Mesothelial cell of epicardium (in vitro differentiated cells): Measurements from ENCODE around the gene SYNDIG1. TPM values are rescaled to one million over a fixed set of nuclear protein-coding genes. Genes with fewer than 3 reads are reported as not detected.

ENCODE experiments used
- DNase-seq, 2 experiments: peaks; one replicate each; pipeline ENCODE4 v3.0.0; 2021; ENCODE audit warnings: low spot score in 2 of 2; ENCODE audit not compliant: unreplicated experiment in 2 of 2
- H3K27ac Mint-ChIP-seq: 2 replicates; pipeline ENCODE4 v1.8.0; 2021; ENCODE audit warnings: mixed read lengths
- H3K27me3 Mint-ChIP-seq: 2 replicates; pipeline ENCODE4 v1.8.0; 2021; ENCODE audit warnings: low read depth, mixed read lengths
- H3K36me3 Mint-ChIP-seq: 2 replicates; pipeline ENCODE4 v1.8.0; 2021; ENCODE audit warnings: mixed read lengths
- H3K4me1 Mint-ChIP-seq: 2 replicates; pipeline ENCODE4 v1.8.0; 2021; ENCODE audit warnings: mixed read lengths
- H3K4me3 Mint-ChIP-seq: 2 replicates; pipeline ENCODE4 v1.8.0; 2021; ENCODE audit warnings: mild to moderate bottlenecking, moderate library complexity, mixed read lengths
- H3K9me3 Mint-ChIP-seq: 2 replicates; pipeline ENCODE4 v1.8.0; 2021; ENCODE audit warnings: mixed read lengths
- total RNA-seq: library from RNA; stranded (reverse); gene quantifications from 3 replicates; pipeline ENCODE4 v1.2.1, GENCODE V29; 2021
- TF ChIP-seq, protein P1 (sequence below): fragments of 200-600 bp; sonication (generic); IDR thresholded peaks from one replicate; pipeline ENCODE4 v1.5.0; 2021; ENCODE audit warnings: antibody characterized with exemption; ENCODE audit not compliant: unreplicated experiment

The SYNDIG1 gene
- total RNA-seq, 1 donor from 2014 or later, result 0.80 TPM

DNA sequence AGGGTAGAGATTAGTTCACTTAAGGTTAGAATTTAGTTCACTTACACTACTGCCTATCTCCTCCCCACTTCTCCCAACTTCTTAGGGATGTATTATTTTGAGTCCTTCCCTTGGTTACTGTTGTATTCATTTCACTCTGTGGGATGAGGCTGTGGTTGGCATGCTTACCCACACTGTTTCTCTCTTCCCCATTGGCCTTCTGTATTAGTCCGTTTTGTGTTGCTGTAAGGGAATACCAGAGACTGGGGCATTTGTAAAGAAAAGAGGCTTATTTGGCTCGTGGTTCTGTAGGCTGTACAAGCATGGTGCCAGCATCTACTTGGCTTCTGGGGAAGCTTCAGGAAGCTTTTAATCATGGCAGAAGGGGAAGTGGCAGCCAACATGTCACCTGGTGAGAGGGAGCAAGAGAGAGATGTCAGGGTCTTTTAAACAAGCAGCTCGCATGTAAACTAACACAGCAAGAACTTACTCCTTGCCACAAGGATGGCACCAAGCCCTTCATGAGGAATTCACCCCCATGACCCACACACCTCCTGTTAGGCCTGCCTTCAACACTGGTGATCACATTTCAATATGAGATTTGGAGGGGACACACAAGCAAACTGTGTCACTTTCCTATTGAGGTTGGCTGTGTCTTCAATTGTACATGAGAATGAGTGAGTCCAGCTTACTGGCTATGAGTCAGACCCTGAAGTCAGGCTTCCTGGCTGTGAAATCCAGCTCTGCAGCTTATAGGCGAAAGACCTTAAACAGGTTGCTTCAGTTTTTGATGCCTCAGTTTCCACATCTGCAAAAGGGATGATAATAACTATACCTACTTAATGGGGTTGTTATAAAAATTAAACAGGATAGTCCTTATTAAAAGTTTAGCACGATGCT lies 53.3 kb downstream of the SYNDIG1 start:
- no peak for DNase-seq
- Mint-ChIP-seq H3K27ac (no peak overlapping the region), H3K4me3 (no peak overlapping the region), H3K27me3 (peaks cover 2% of the 10 kb centered on the region), H3K36me3 (no peaks in the 10 kb centered on the region), H3K4me1 (peaks cover 4% of the 10 kb centered on the region), H3K9me3 (no peaks in the 10 kb centered on the region)
- TF ChIP-seq, protein P1, sequence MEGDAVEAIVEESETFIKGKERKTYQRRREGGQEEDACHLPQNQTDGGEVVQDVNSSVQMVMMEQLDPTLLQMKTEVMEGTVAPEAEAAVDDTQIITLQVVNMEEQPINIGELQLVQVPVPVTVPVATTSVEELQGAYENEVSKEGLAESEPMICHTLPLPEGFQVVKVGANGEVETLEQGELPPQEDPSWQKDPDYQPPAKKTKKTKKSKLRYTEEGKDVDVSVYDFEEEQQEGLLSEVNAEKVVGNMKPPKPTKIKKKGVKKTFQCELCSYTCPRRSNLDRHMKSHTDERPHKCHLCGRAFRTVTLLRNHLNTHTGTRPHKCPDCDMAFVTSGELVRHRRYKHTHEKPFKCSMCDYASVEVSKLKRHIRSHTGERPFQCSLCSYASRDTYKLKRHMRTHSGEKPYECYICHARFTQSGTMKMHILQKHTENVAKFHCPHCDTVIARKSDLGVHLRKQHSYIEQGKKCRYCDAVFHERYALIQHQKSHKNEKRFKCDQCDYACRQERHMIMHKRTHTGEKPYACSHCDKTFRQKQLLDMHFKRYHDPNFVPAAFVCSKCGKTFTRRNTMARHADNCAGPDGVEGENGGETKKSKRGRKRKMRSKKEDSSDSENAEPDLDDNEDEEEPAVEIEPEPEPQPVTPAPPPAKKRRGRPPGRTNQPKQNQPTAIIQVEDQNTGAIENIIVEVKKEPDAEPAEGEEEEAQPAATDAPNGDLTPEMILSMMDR, result no peak

DNA sequence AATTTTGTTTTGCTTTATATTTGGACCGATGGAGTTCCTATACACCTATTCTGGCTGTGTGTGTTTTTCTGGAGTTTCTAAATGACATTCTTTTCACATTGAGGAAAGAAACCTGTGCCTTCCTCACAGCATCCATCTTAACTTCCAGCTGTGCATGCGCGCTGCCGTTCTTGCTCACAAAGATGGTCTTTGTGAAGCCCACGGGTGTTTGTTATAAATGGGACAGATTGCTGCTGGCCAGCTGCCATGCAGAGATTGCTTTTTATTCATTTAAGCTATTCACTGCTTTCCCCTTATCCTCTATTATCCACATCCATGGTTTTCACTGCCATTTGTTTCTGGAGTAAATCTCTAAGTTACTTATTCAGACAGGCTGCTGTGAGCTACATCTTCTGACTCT lies 54.2 kb downstream of the SYNDIG1 start:
- DNase-seq, result no peak
- Mint-ChIP-seq H3K27ac (no peak overlapping the region), H3K4me3 (no peak overlapping the region), H3K4me1 (peaks cover 4% of the 10 kb centered on the region), H3K9me3 (no peaks in the 10 kb centered on the region), H3K36me3 (no peaks in the 10 kb centered on the region), H3K27me3 (peaks cover 2% of the 10 kb centered on the region)
- TF ChIP-seq, protein P1, result no peak

DNA sequence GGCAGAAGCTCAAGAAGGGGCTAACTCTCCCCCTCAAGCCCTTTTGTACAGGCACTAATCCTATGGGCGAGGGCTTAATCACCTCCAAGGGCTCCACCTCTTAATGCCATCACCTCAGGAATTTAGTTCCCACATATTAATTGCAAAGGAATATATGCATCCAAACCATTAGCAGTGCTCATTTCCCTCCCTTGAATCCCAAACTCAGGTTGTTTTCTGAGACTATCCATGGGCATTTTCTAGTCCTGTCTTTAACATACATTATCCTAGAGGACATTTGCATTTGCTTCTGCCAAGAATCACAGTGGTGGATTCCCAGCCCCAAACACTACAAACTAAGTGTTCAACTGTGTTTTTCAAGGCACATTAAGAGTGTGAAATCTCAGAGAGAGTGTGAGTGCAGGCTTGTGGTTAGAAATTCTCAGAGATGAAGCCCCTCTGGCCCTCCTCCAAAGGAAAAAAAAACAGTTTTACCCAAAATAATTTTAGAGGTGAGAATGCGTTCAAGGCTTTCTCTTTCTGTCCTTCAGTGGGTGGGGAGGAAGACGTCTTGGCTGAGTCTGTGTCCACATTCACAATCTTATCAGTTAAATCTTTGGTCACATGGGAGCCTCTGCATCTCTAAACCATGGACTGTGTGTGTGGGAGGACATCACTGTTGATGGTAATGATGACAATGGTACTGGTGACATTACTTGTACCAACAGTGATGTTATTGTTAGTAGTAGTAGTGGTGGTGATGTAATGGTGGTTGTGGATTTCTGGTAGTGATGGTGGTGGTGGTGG lies 59.3 kb downstream of the SYNDIG1 start:
- Mint-ChIP-seq H3K4me1 (peaks cover 4% of the 10 kb centered on the region), H3K4me3 (no peak overlapping the region), H3K36me3 (no peaks in the 10 kb centered on the region), H3K27ac (no peak overlapping the region), H3K27me3 (no peaks in the 10 kb centered on the region), H3K9me3 (peaks cover 7% of the 10 kb centered on the region)
- no peak for DNase-seq
- TF ChIP-seq, protein P1, result no peak

DNA sequence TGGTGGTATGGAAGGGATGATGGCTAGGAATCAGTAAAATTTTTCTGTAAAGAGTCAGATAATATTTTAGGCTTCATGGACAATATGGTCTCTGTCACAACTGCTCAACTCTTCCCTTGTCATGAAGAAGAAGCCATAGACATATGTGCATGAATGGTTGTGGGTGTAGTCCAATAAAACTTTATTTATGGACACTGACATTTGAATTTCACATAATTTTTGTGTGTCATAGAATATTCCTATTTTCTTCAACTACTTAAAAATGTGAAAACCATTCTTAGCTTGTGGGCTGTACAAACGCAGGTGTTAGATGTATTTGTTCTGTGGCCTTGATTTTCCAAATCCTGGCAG lies 59.9 kb downstream of the SYNDIG1 start:
- DNase-seq, result no peak
- H3K36me3 Mint-ChIP-seq, result no peaks in the 10 kb centered on the region
- TF ChIP-seq, protein P1, result no peak
- peaks cover 4% of the 10 kb centered on the region for H3K4me1 Mint-ChIP-seq
- H3K27ac Mint-ChIP-seq, result no peak overlapping the region
- no peak overlapping the region for H3K4me3 Mint-ChIP-seq
- H3K27me3 Mint-ChIP-seq, result no peaks in the 10 kb centered on the region
- H3K9me3 Mint-ChIP-seq, result peaks cover 7% of the 10 kb centered on the region

DNA sequence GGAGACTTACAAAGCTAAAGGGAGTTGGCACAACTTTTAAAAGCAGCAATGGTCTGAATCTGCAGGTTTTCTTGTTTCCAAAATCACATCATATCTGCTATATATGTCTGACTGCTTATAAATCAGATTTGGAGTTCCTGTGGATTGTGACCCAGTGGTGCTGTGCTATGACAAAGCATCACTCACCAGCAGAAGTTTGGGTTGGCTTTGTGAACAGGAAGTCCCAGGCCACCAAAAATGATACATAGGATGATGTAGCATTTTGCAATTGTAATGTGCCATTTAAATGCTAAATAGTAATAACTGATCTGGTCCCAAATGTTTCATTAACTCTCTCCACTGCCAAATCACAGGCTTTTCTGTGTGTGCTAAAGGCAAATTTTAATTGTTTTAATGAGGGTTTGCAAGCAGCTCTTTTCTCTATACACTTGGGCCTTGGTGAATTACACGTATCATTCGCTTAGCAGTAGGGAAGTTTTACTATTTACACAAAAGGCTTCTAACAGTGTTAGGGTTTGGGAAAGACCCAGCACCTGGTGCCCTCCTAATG lies 60.8 kb downstream of the SYNDIG1 start:
- no peaks in the 10 kb centered on the region for H3K36me3 Mint-ChIP-seq
- no peaks in the 10 kb centered on the region for H3K27me3 Mint-ChIP-seq
- no peak overlapping the region for H3K4me3 Mint-ChIP-seq
- peaks cover 7% of the 10 kb centered on the region for H3K9me3 Mint-ChIP-seq
- no peak for DNase-seq
- H3K27ac Mint-ChIP-seq, result no peak overlapping the region
- TF ChIP-seq, protein P1, result no peak
- peaks cover 4% of the 10 kb centered on the region for H3K4me1 Mint-ChIP-seq
